ENCODE measurements around the gene MRPS14.

Gene MRPS14

DNA sequence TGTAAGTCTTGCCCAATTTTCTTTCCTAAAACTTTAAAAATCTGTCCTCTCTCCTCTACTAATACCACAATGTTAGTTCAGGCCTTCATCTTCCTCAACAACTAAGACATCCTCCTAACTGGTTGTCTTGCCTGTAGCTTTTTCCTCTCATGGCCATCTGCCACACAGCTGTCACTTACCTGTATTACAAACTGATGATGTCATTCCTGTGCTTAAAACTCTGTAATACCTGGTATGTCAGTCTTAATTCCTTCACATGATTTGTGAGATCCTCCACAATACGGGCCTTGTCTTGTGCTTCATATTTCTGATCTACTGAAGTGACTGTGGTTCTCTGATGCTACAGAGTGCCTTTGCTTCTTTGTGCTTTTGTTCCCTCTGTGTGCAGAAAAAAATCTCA lies 9.8 kb downstream of the MRPS14 start:
- Histone ChIP-seq H3K4me1 (ENCODE audit: control insufficient read depth, insufficient read depth, low read length) (no peaks in the 10 kb centered on the region), H3K9me3 (ENCODE audit: control insufficient read depth, low read length) (no peaks in the 10 kb centered on the region), H3K9ac (ENCODE audit: low read length) (no peak overlapping the region), H3K27me3 (ENCODE audit: control insufficient read depth, insufficient read depth, low read length) (no peaks in the 10 kb centered on the region), H3K4me3 (ENCODE audit: low read length) (no peak overlapping the region), H3K36me3 (ENCODE audit: control insufficient read depth, insufficient read depth, low read length) (no peaks in the 10 kb centered on the region)

DNA sequence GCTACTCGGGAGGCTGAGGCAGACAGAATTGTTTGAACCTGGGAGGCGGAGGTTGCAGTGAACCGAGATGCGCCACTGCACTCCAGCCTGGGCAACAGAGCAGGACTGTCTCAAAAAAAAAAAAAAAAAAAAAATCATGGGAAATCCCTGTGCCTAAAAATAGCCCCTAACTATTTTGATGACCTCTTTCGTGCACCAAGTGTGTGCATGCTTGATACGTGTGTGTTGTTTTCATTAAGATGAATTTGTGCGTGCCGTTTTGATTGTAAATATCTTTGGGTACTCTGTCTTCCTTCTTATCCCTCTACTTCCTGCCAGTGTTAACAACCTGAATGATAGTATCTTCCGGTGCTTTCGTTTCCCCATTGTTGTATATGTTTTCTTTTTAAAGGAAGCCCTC lies 13.7 kb downstream of the MRPS14 start:
- H3K27me3 ChIP-seq (ENCODE audit: control insufficient read depth, insufficient read depth, low read length), result no peaks in the 10 kb centered on the region
- no peak overlapping the region for H3K9ac ChIP-seq (ENCODE audit: low read length)
- H3K9me3 ChIP-seq (ENCODE audit: control insufficient read depth, low read length), result no peaks in the 10 kb centered on the region
- no peaks in the 10 kb centered on the region for H3K4me1 ChIP-seq (ENCODE audit: control insufficient read depth, insufficient read depth, low read length)
- no peak overlapping the region for H3K4me3 ChIP-seq (ENCODE audit: low read length)
- peaks cover 4% of the 10 kb centered on the region for H3K36me3 ChIP-seq (ENCODE audit: control insufficient read depth, insufficient read depth, low read length)

DNA sequence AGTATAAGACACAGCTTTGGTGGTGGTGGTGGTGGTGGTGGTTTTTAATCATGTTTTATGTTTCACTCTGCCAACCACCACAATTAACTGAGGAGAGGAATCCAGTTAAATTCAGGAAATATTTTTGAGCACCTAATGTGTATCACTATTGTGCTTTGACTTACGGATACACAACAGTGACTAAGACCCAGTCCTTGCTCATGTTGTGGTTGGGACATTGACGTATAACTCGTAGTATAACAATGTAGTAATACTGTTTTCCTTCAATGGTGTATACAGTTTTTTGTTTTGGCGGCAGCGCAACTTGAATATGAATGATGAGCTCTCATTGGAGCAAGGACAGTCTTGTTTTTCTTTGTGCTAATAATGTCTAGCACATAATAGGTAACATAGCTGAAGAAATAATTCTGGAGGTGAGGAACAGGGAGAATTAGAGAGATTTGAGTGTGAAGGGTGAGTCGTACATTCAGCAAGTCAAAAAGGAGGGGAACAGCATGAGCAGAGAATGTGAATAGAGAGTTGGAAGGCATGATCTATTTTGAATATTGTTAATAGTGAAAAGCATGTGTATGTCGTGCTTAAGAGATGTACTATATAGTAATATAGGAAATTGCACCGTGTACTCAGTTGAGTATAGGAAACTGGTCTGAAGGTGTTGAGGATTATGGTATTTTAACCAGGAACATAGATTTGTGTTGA lies 18.0 kb downstream of the MRPS14 start:
- Histone ChIP-seq H3K9me3 (ENCODE audit: control insufficient read depth, low read length) (no peaks in the 10 kb centered on the region), H3K4me3 (ENCODE audit: low read length) (no peak overlapping the region), H3K27me3 (ENCODE audit: control insufficient read depth, insufficient read depth, low read length) (no peaks in the 10 kb centered on the region), H3K36me3 (ENCODE audit: control insufficient read depth, insufficient read depth, low read length) (peaks cover 4% of the 10 kb centered on the region), H3K9ac (ENCODE audit: low read length) (no peak overlapping the region), H3K4me1 (ENCODE audit: control insufficient read depth, insufficient read depth, low read length) (no peaks in the 10 kb centered on the region)

DNA sequence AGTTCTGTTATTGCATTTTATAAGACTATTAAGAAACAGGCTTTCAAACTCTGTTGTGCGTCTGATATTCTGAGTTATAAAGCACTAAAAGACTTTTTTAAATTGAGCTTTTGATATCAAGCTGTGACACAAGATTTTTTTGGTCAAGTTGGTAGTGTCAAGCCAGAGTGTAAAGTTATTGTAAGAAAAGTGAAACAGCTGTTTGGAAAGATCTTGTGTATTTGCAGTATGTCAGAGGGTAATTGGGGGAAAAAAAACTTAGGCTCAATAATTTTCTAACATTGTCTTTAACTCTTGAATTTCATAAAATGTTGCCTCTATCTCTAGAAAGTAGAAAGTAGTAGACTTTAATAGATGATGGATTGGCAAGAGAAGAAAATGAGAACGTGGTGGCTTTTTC lies 19.7 kb downstream of the MRPS14 start:
- H3K9me3 ChIP-seq (ENCODE audit: control insufficient read depth, low read length), result no peaks in the 10 kb centered on the region
- H3K36me3 ChIP-seq (ENCODE audit: control insufficient read depth, insufficient read depth, low read length), result peaks cover 4% of the 10 kb centered on the region
- H3K27me3 ChIP-seq (ENCODE audit: control insufficient read depth, insufficient read depth, low read length), result no peaks in the 10 kb centered on the region
- H3K4me1 ChIP-seq (ENCODE audit: control insufficient read depth, insufficient read depth, low read length), result no peaks in the 10 kb centered on the region
- H3K9ac ChIP-seq (ENCODE audit: low read length), result no peak overlapping the region
- H3K4me3 ChIP-seq (ENCODE audit: low read length), result no peak overlapping the region

DNA sequence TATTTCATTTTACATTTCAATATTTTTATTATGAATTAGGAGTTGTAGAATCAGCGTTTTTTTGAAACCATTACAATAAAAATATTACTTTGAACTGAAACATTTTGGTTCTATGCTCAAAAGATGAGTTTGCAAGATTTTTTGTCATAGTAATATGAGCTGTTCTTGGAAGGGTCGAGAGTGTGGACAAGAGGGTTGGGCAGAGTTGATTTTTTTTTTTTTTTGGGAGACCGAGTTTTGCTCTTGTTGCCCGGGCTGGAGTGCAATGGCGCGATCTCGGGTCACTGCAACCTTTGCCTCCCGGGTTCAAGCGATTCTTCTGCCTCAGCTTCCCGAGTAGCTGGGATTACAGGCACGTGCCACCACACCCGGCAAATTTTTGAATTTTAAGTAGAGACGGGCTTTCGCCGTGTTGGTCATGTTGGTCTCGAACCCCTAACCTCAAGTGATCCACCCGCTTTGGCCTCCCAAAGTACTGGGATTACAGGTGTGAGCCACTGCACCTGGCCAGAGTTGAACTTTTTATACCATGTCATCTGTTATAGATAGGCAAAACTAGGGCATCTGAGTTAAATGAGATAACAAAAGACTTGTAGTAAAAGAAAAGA lies 20.2 kb downstream of the MRPS14 start:
- Histone ChIP-seq H3K9me3 (ENCODE audit: control insufficient read depth, low read length) (no peaks in the 10 kb centered on the region), H3K9ac (ENCODE audit: low read length) (no peak overlapping the region), H3K4me3 (ENCODE audit: low read length) (no peak overlapping the region), H3K27me3 (ENCODE audit: control insufficient read depth, insufficient read depth, low read length) (no peaks in the 10 kb centered on the region), H3K36me3 (ENCODE audit: control insufficient read depth, insufficient read depth, low read length) (peaks cover 2% of the 10 kb centered on the region), H3K4me1 (ENCODE audit: control insufficient read depth, insufficient read depth, low read length) (no peaks in the 10 kb centered on the region)

DNA sequence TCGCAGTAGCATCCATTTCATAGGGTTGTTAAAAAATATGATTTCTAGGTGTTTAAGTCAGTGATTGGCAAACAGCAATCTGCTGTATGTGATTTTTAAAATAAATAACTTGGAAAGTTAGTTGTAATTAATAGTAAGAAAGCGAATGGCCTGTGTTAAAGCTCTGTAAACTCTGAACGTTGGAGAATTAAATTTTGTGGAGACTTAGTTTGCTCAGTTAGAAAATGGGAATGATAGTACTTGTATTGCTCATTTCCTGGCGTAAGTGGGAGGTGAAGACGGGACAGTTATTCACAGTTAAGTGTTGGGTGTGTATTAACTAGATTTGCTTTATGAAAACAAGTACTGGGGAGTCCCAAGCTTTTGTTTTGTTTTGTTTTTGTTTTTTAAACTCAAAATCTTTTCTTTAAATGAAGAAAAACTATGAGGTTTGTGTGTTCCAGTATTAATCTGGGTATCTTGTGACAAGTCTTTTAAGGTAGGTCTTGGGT lies 22.5 kb downstream of the MRPS14 start:
- H3K27me3 ChIP-seq (ENCODE audit: control insufficient read depth, insufficient read depth, low read length), result no peaks in the 10 kb centered on the region
- no peaks in the 10 kb centered on the region for H3K4me1 ChIP-seq (ENCODE audit: control insufficient read depth, insufficient read depth, low read length)
- peak overlapping the region; percentile 62 for H3K4me3 ChIP-seq (ENCODE audit: low read length)
- H3K9ac ChIP-seq (ENCODE audit: low read length), result peak overlapping the region; percentile 72
- no peaks in the 10 kb centered on the region for H3K36me3 ChIP-seq (ENCODE audit: control insufficient read depth, insufficient read depth, low read length)
- H3K9me3 ChIP-seq (ENCODE audit: control insufficient read depth, low read length), result no peaks in the 10 kb centered on the region

DNA sequence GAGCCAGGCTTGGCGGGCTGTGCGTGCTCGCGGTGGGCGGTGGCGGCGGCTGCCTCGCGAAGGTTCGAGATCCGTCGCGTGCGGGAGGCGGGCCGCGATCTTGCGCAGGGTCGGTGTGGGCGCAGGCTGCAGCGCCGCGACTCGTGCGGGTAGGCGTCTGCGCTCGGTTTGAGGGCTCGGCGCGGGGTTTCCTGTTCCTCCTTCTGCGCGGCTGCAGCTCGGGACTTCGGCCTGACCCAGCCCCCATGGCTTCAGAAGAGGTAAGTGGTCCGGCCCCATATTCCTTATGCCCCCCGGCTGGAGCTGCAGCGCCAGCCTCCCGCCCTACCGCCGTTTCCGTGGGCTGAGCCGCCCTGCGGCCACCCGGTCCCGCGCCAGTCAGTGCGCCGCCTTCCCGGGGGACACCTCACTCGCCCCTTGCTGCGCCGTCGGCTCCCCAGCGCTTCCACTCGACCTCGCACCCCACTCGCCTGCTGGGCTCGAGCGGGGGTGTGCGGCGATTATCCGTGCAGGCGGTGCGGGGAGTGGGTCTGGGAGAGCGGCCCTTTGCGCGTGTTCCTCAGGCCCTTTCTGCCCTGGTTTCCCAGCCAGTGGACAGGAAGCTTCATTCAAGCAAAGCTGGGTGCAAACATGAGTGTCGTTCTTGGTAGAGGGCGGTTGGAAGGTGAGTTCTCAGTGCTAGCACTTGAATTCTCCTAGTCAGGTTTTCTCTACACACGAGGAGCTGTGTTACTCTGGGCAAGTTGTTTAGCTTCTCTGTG lies 23.1 kb downstream of the MRPS14 start, which contains the start of gene CACYBP:
CACYBP (plus strand) TSS at position 12 of the 761 bp plus-strand sequence; CDS start at position 246, 234 bp downstream.
- H3K4me3 ChIP-seq (ENCODE audit: low read length), result peak within 1 kb of the TSS; percentile 62
- no peaks in the 10 kb centered on the region for H3K36me3 ChIP-seq (ENCODE audit: control insufficient read depth, insufficient read depth, low read length)
- H3K9me3 ChIP-seq (ENCODE audit: control insufficient read depth, low read length), result no peaks in the 10 kb centered on the region
- no peaks in the 10 kb centered on the region for H3K4me1 ChIP-seq (ENCODE audit: control insufficient read depth, insufficient read depth, low read length)
- peak within 1 kb of the TSS; percentile 93 for H3K9ac ChIP-seq (ENCODE audit: low read length)
- no peaks in the 10 kb centered on the region for H3K27me3 ChIP-seq (ENCODE audit: control insufficient read depth, insufficient read depth, low read length)

DNA sequence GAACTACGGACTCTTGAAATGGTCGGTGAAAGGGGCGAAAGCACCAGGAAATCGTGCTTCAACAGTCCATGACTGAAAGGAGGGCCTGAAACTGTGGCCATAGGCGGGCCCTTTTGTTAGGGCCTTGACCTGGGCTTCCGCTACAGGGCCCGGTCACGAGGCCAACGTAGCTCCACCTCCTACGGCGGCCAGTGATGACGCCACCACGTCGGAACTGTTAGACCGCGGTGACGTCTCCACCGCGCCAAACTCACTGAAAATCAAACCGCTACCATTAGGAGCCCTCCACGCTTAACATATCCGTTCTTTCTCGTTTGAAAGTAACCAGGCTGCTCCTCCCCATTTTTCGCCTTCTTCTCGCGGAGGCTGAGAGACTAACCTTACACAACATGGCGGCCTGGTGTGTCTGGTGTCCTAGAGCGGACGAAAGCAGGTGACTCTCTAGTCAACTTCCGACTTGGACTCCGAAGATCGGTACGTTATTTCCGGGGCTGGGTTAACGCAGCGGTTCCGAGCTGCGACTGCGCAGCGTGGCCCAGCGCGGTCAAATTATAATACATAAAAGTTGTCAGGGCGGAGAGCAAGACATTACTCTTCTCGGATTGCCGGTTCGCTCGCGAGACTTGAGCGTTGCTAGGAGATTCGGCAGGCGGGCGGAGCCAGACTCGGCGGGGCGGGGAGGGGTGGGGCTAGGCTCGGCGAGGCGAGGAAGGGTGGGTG lies 23.8 kb downstream of the MRPS14 start:
- Histone ChIP-seq H3K4me1 (ENCODE audit: control insufficient read depth, insufficient read depth, low read length) (no peaks in the 10 kb centered on the region), H3K4me3 (ENCODE audit: low read length) (peak overlapping the region; percentile 49), H3K9me3 (ENCODE audit: control insufficient read depth, low read length) (no peaks in the 10 kb centered on the region), H3K36me3 (ENCODE audit: control insufficient read depth, insufficient read depth, low read length) (no peaks in the 10 kb centered on the region), H3K9ac (ENCODE audit: low read length) (peak overlapping the region; percentile 93), H3K27me3 (ENCODE audit: control insufficient read depth, insufficient read depth, low read length) (no peaks in the 10 kb centered on the region)

DNA sequence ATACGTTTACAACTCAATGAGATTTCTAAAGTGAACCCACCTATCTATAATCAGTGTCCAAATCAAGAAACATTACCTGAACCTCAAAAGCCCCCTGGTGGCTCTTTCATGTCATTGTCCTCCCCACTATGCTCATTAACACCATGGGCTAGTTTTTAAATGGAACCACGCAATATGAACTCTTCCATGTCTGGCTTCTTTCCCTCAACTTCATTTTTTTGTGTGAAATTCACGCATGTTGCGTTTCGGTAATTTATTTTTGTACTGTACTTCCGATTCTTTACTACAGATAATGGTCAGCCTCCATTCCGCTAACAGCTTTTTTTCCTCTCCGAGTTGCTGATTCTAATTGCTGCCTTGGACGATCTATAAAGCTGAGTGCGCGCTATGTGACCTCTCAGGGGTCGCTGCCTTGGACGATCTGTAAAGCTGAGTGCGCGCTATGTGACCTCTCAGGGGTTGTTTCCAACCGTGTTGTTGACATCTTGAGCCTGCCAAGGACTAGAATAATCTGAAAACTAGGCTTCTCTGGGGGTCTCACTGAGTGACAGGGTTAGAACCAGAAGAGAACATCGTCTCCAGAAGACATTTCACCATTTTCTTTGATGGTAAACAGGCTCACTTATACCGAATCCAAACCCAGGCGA lies 24.5 kb downstream of the MRPS14 start:
- no peaks in the 10 kb centered on the region for H3K36me3 ChIP-seq (ENCODE audit: control insufficient read depth, insufficient read depth, low read length)
- no peaks in the 10 kb centered on the region for H3K27me3 ChIP-seq (ENCODE audit: control insufficient read depth, insufficient read depth, low read length)
- peak overlapping the region; percentile 93 for H3K9ac ChIP-seq (ENCODE audit: low read length)
- peak overlapping the region; percentile 49 for H3K4me3 ChIP-seq (ENCODE audit: low read length)
- no peaks in the 10 kb centered on the region for H3K4me1 ChIP-seq (ENCODE audit: control insufficient read depth, insufficient read depth, low read length)
- no peaks in the 10 kb centered on the region for H3K9me3 ChIP-seq (ENCODE audit: control insufficient read depth, low read length)

DNA sequence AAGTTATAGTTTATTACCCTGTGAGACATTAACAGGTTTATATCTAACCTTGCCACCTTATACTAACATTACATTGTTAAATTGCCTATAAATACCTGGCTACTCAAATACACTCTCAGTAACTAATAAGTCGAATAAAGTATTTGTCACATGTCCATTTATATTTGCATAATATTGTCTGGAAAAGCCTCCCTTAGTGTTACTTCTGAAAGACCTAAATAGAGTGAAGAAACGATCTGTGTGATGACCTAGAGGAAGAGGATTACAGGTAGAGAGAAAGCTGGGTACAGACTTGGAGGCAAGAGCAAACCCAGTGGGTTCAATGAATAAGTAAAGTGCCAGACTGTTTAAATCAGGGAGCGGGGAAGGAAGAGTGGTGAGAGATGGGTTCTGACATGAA lies 26.2 kb downstream of the MRPS14 start:
- Histone ChIP-seq H3K9ac (ENCODE audit: low read length) (no peak overlapping the region), H3K9me3 (ENCODE audit: control insufficient read depth, low read length) (no peaks in the 10 kb centered on the region), H3K36me3 (ENCODE audit: control insufficient read depth, insufficient read depth, low read length) (no peaks in the 10 kb centered on the region), H3K27me3 (ENCODE audit: control insufficient read depth, insufficient read depth, low read length) (no peaks in the 10 kb centered on the region), H3K4me1 (ENCODE audit: control insufficient read depth, insufficient read depth, low read length) (no peaks in the 10 kb centered on the region), H3K4me3 (ENCODE audit: low read length) (no peak overlapping the region)

DNA sequence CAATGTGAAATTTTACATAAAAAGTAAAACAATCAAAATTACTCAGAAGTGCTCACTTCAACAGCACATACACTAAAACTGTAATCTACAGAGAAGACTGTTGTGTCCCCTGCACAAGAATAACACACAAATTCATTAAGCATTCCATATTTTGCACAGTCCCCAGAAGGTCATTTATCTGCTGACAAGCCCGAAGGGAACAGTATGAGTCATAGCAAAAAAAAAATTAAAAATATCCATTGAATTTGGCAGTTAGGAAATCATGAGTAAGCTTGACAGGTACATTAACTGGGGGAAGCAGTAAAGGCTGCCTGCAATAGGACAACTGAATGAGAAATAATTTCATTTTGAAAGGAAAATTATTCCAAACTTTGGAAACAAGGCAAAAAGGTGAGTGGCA lies 26.7 kb downstream of the MRPS14 start:
- Histone ChIP-seq H3K27me3 (ENCODE audit: control insufficient read depth, insufficient read depth, low read length) (no peaks in the 10 kb centered on the region), H3K9me3 (ENCODE audit: control insufficient read depth, low read length) (no peaks in the 10 kb centered on the region), H3K9ac (ENCODE audit: low read length) (no peak overlapping the region), H3K4me1 (ENCODE audit: control insufficient read depth, insufficient read depth, low read length) (no peaks in the 10 kb centered on the region), H3K4me3 (ENCODE audit: low read length) (no peak overlapping the region), H3K36me3 (ENCODE audit: control insufficient read depth, insufficient read depth, low read length) (no peaks in the 10 kb centered on the region)

Data from mucosa of stomach (tissue), 1 donor.